IMR-90 (cell line): ENCODE data around the gene TFAP2B. TPM values are rescaled to one million over a fixed set of nuclear protein-coding genes. Genes with fewer than 3 reads are reported as not detected.

Source experiments
- ATAC-seq: fragments of 200-7000 bp; cut with Tn5 transposase; 2 replicates; pipeline ENCODE4 v1.9.1; 2020; ENCODE audit warnings: low read depth, mild to moderate bottlenecking, moderate library complexity
- BruUV-seq: library from RNA; stranded (reverse); fragments of 400-500 nt; replicated peaks from 2 replicates; lab custom pipeline; 2021; lab: Mats Ljungman, UMichigan
- CTCF ChIA-PET: fragments of 300-600 bp; formaldehyde crosslinking; extraction: SDS; loops from one replicate; lab custom pipeline; 2021; ENCODE audit warnings: antibody characterized with exemption; lab: Yijun Ruan, JAX
- POLR2A ChIA-PET: fragments of 300-600 bp; sonication (Branson Sonifier 250); formaldehyde crosslinking; loops from one replicate; lab custom pipeline; 2022; ENCODE audit warnings: antibody characterized with exemption; ENCODE audit not compliant: unreplicated experiment; lab: Charles Lee
- DNase-seq: peaks from one replicate; pipeline ENCODE4 v3.0.0; 2013
- H2AFZ ChIP-seq: replicated peaks from 2 replicates; pipeline ENCODE3; 2013; ENCODE audit warnings: low read length, mild to moderate bottlenecking; ENCODE audit not compliant: poor library complexity
- H2AK5ac ChIP-seq: 2 replicates; pipeline ENCODE4 v1.6.1; 2013; ENCODE audit warnings: low read depth, low read length, inconsistent platforms
- H2AK9ac ChIP-seq: replicated peaks from 2 replicates; pipeline ENCODE3; 2013; ENCODE audit warnings: mild to moderate bottlenecking, low read depth, low read length, moderate library complexity; ENCODE audit not compliant: poor library complexity
- H2BK120ac ChIP-seq: 2 replicates; pipeline ENCODE4 v1.6.1; 2013; ENCODE audit warnings: low read depth, low read length, inconsistent platforms
- H2BK15ac ChIP-seq: 3 replicates; pipeline ENCODE4 v1.6.1; 2013; ENCODE audit warnings: low read depth, low read length, inconsistent platforms
- H2BK20ac ChIP-seq: 2 replicates; pipeline ENCODE4 v1.6.1; 2013; ENCODE audit warnings: low read depth, mild to moderate bottlenecking, inconsistent platforms, low read length, moderate library complexity
- H2BK5ac ChIP-seq: 2 replicates; pipeline ENCODE4 v1.6.1; 2013; ENCODE audit warnings: mild to moderate bottlenecking, low read depth, low read length, inconsistent platforms; ENCODE audit not compliant: poor library complexity, severe bottlenecking
- H3K14ac ChIP-seq: replicated peaks from 2 replicates; pipeline ENCODE4 v1.6.1; 2013; ENCODE audit warnings: low read depth, low read length, inconsistent platforms
- H3K18ac ChIP-seq: 2 replicates; pipeline ENCODE4 v1.6.1; 2013; ENCODE audit warnings: low read depth, low read length, control low read depth
- H3K23ac ChIP-seq: 2 replicates; pipeline ENCODE4 v1.6.1; 2013; ENCODE audit warnings: low read depth, low read length, inconsistent platforms
- H3K27ac ChIP-seq: 2 replicates; pipeline ENCODE4 v1.5.1; 2013; ENCODE audit warnings: mild to moderate bottlenecking, control low read depth, low read length; ENCODE audit not compliant: insufficient read depth
- H3K27me3 ChIP-seq: 2 replicates; pipeline ENCODE4 v1.6.1; 2013; ENCODE audit warnings: low read length; ENCODE audit not compliant: control insufficient read depth, insufficient read depth
- H3K36me3 ChIP-seq: 2 replicates; pipeline ENCODE4 v1.6.1; 2013; ENCODE audit warnings: low read length, mixed read lengths; ENCODE audit not compliant: control insufficient read depth, insufficient read depth
- H3K4ac ChIP-seq: 2 replicates; pipeline ENCODE4 v1.6.1; 2013; ENCODE audit warnings: low read depth, low read length, inconsistent platforms
- H3K4me1 ChIP-seq: 2 replicates; pipeline ENCODE4 v1.6.1; 2013; ENCODE audit warnings: low read length, mixed read lengths; ENCODE audit not compliant: control insufficient read depth, insufficient read depth
- H3K4me2 ChIP-seq: 2 replicates; pipeline ENCODE4 v1.6.1; 2013; ENCODE audit warnings: low read depth, mild to moderate bottlenecking, control low read depth, low read length, moderate library complexity
- H3K4me3 ChIP-seq: 2 replicates; pipeline ENCODE4 v1.5.1; 2013; ENCODE audit warnings: low read depth, mild to moderate bottlenecking, control low read depth, low read length, moderate library complexity; ENCODE audit not compliant: insufficient read depth
- H3K56ac ChIP-seq: 2 replicates; pipeline ENCODE4 v1.6.1; 2013; ENCODE audit warnings: low read length, inconsistent platforms; ENCODE audit not compliant: insufficient read depth; ENCODE audit errors: extremely low read depth
- H3K79me1 ChIP-seq, 2 experiments: 2 replicates each; pipeline ENCODE4 v1.6.1; 2013; ENCODE audit warnings: low read length in 2 of 2, inconsistent platforms in 1 of 2, low read depth in 1 of 2
- H3K9ac ChIP-seq: 2 replicates; pipeline ENCODE4 v1.6.1; 2013; ENCODE audit warnings: low read depth, low read length, control low read depth
- H3K9me1 ChIP-seq: 2 replicates; pipeline ENCODE4 v1.6.1; 2013; ENCODE audit warnings: low read length, inconsistent platforms; ENCODE audit not compliant: insufficient read depth
- H3K9me3 ChIP-seq: 2 replicates; pipeline ENCODE4 v1.6.1; 2013; ENCODE audit warnings: low read length; ENCODE audit not compliant: control insufficient read depth, insufficient read depth
- H4K20me1 ChIP-seq: 2 replicates; pipeline ENCODE4 v1.6.1; 2013; ENCODE audit warnings: low read length, inconsistent platforms; ENCODE audit not compliant: insufficient read depth
- H4K5ac ChIP-seq: 2 replicates; pipeline ENCODE4 v1.6.1; 2013; ENCODE audit warnings: mild to moderate bottlenecking, low read depth, low read length, control low read depth
- H4K8ac ChIP-seq, 2 experiments: 2 replicates each; pipeline ENCODE4 v1.6.1; 2013; ENCODE audit warnings: low read depth in 2 of 2, low read length in 2 of 2, control low read depth in 1 of 2, inconsistent platforms in 1 of 2
- H4K91ac ChIP-seq: 2 replicates; pipeline ENCODE4 v1.6.1; 2013; ENCODE audit warnings: low read depth, low read length, inconsistent platforms; ENCODE audit not compliant: insufficient read depth
- BHLHE40 ChIP-seq: fragments of 150-350 bp; IDR thresholded peaks from 2 replicates; pipeline ENCODE4 v1.6.1; 2016; ENCODE audit warnings: mild to moderate bottlenecking, low read depth, low read length
- CEBPB ChIP-seq: IDR thresholded peaks from 2 replicates; pipeline ENCODE4 v1.6.1; 2012; ENCODE audit warnings: low read depth, low read length, improper control_type of control experiment
- CHD1 ChIP-seq: IDR thresholded peaks from 2 replicates; pipeline ENCODE4 v1.6.1; 2012; ENCODE audit warnings: low read depth, low read length, improper control_type of control experiment
- FOS ChIP-seq: fragments of 150-350 bp; IDR thresholded peaks from 2 replicates; pipeline ENCODE4 v1.6.1; 2016; ENCODE audit warnings: low read depth, low read length
- MAZ ChIP-seq: IDR thresholded peaks from 2 replicates; pipeline ENCODE4 v1.6.1; 2012; ENCODE audit warnings: low read depth, mild to moderate bottlenecking, low read length, improper control_type of control experiment, moderate library complexity, borderline replicate concordance
- NFE2L2 ChIP-seq: fragments of 150-350 bp; IDR thresholded peaks from 2 replicates; pipeline ENCODE4 v1.6.1; 2016; ENCODE audit warnings: low read depth, mild to moderate bottlenecking, low read length
- RCOR1 ChIP-seq: IDR thresholded peaks from 2 replicates; pipeline ENCODE4 v1.6.1; 2012; ENCODE audit warnings: mild to moderate bottlenecking, low read length, improper control_type of control experiment; ENCODE audit not compliant: insufficient replicate concordance
- RFX5 ChIP-seq: IDR thresholded peaks from 2 replicates; pipeline ENCODE4 v1.8.0; 2012; ENCODE audit warnings: low read depth, mild to moderate bottlenecking, low read length, moderate library complexity
- SMC3 ChIP-seq: fragments of 150-350 bp; IDR thresholded peaks from 2 replicates; pipeline ENCODE4 v1.6.1; 2016; ENCODE audit warnings: low read depth, mild to moderate bottlenecking, antibody characterized with exemption, low read length, moderate library complexity
- USF2 ChIP-seq: fragments of 150-350 bp; IDR thresholded peaks from 2 replicates; pipeline ENCODE4 v1.6.1; 2017; ENCODE audit warnings: mild to moderate bottlenecking, antibody characterized with exemption, low read length, low read depth
- WGBS, 2 experiments: methylation state at CpG; one replicate each; pipeline versions ENCODE4 v1.1.5 to v1.1.7; 2013; ENCODE audit warnings: missing lambda C conversion rate in 2 of 2; ENCODE audit not compliant: insufficient read length in 1 of 2; ENCODE audit errors: extremely low coverage in 2 of 2; 5-methylcytosine and 5-hydroxymethylcytosine counted together
- dilution Hi-C: fragments of 300-500 bp; cut with HindIII; formaldehyde crosslinking; loops from one replicate; pipeline ENCODE4 v1.14.3; 2018; ENCODE audit warnings: low sequenced_read_pairs; ENCODE audit not compliant: unreplicated experiment
- in situ Hi-C: fragments of 300-500 bp; cut with MboI; formaldehyde crosslinking; loops from 3 replicates; pipeline ENCODE4 v1.14.3; 2019; ENCODE audit warnings: low sequenced_read_pairs, inconsistent platforms, mixed read lengths
- intact Hi-C: fragments of 100-400 bp; cut with micrococcal nuclease; formaldehyde crosslinking; loops from 2 replicates; pipeline ENCODE4 v1.10.0; 2022
- polyA plus RNA-seq, 3 experiments: library from polyadenylated mRNA; depleted of rRNA; stranded (reverse); fragments of >200 nt; gene quantifications; 2 replicates each; pipeline ENCODE4 v1.2.3, GENCODE V29; 2012; ENCODE audit warnings: low replicate concordance in 1 of 3
- total RNA-seq: library from RNA; depleted of rRNA; stranded (reverse); fragments of >200 nt; gene quantifications from 2 replicates; pipeline ENCODE4 v1.2.3, GENCODE V29; 2012
- TF ChIP-seq, protein P1 (sequence below): conservative IDR thresholded peaks from 2 replicates; pipeline ENCODE4 v1.5.1; 2012; ENCODE audit warnings: mild to moderate bottlenecking, low read depth, low read length, improper control_type of control experiment

Gene TFAP2B
- total and polyA plus RNA-seq, 2 of the 4 experiments (the other 2 are of a cell fraction), result not detected

- Histone ChIP-seq H2BK120ac (no peak overlapping the region), H2BK20ac (no peak overlapping the region), H3K14ac (no peak overlapping the region), H2BK5ac (no peak overlapping the region), H3K9me3 (no peaks in the 10 kb centered on the region), H3K27ac (no peak overlapping the region), H4K20me1 (no peaks in the 10 kb centered on the region), H3K79me1 (no peaks in the 10 kb centered on the region), H2AK9ac (no peak overlapping the region), H3K4me1 (no peaks in the 10 kb centered on the region), H3K27me3 (peaks cover 21% of the 10 kb centered on the region), H3K18ac (no peak overlapping the region), H3K4me2 (no peak overlapping the region), H3K23ac (no peak overlapping the region), H2AFZ (no peak overlapping the region), H3K4me3 (no peak overlapping the region), H3K36me3 (no peaks in the 10 kb centered on the region), H3K56ac (no peak overlapping the region), H3K9me1 (no peaks in the 10 kb centered on the region), H2BK15ac (no peak overlapping the region), H4K91ac (no peak overlapping the region), H4K8ac (no peak overlapping the region), H3K9ac (no peak overlapping the region), H2AK5ac (no peak overlapping the region), H3K4ac (no peak overlapping the region), H4K5ac (no peak overlapping the region)
- intact Hi-C loops, result no loop called here
- ChIA-PET POLR2A (no interaction called here), CTCF (no interaction called here)
- dilution Hi-C loops, result no loop called here
- 9% methylated on average over 4 of the region's 14 CpGs; no CpG with 5 or more reads in 1 of the 2 experiments for WGBS, 2 experiments
- DNase-seq (no peak), ATAC-seq (no peak)
- in situ Hi-C loops, result no loop called here
- no peak for TF ChIP-seq BHLHE40
- TF ChIP-seq USF2, result no peak
- no peak for TF ChIP-seq CHD1
- TF ChIP-seq RCOR1, result no peak
- TF ChIP-seq, protein P1, sequence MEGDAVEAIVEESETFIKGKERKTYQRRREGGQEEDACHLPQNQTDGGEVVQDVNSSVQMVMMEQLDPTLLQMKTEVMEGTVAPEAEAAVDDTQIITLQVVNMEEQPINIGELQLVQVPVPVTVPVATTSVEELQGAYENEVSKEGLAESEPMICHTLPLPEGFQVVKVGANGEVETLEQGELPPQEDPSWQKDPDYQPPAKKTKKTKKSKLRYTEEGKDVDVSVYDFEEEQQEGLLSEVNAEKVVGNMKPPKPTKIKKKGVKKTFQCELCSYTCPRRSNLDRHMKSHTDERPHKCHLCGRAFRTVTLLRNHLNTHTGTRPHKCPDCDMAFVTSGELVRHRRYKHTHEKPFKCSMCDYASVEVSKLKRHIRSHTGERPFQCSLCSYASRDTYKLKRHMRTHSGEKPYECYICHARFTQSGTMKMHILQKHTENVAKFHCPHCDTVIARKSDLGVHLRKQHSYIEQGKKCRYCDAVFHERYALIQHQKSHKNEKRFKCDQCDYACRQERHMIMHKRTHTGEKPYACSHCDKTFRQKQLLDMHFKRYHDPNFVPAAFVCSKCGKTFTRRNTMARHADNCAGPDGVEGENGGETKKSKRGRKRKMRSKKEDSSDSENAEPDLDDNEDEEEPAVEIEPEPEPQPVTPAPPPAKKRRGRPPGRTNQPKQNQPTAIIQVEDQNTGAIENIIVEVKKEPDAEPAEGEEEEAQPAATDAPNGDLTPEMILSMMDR, result no peak
- TF ChIP-seq MAZ, result no peak
- TF ChIP-seq SMC3, result no peak
- no peak for TF ChIP-seq FOS
- TF ChIP-seq CEBPB, result no peak
- TF ChIP-seq NFE2L2, result no peak
- no peak for TF ChIP-seq RFX5
- no TSS peak for BruUV-seq
Observed at GRCh38 chr6:50837589-50838445, 19.1 kb downstream of the TFAP2B start.
